ENCODE data around the gene ARHGEF40. TPM values are rescaled to one million over a fixed set of nuclear protein-coding genes. Genes with fewer than 3 reads are reported as not detected.

Gene ARHGEF40
- total RNA-seq, 4 donors from 2014 or later, result 10.4 to 15.7 (median 12.9) TPM

DNA sequence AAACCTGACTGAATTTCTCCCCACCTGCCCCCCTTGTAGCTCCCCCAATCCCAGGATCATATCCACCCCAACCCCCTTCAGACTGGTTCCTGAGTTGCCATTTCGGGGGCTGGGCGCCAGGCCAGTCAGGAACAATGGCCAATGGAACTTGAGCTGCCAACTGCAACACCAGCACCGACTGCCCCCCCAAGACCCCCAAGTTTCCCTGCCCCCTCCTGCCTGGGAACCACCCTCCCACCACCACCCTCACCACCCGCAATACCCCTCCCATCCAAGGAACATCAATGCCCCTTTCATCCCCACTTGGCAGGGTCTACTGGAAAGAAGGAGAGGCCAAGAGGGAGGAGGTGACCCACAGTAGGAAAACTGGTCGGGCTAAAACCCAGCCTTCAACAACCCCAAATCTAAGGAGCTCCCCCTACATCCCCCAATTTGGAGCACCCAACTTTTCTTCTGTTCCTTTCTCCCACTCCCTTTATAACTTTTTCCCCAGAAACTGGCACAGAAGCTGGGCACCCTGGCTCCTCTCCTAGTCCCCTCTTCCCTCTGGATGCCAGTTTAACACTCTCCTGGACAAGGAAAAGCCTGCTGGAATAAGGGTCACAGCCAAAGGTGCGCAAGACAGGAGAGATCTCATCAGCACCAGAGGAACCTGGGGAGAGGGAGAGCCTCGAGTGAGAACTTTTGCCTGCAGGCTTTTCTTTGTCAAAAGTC lies 43.7 kb upstream of the ARHGEF40 start:
- H3K36me3 ChIP-seq, result peaks cover 0 to 20% of the 10 kb centered on the region in 2 donors
- intact Hi-C loops (cut with DNase I; ENCODE audit: low total_unique reads) (no loop called here), in situ Hi-C loops (cut with MboI; ENCODE audit: low sequenced_read_pairs in 4 of 4) (loop anchor here in 1 of 4 donors (25.0 kb wide), 1 partner anchor 564 kb away; the partner anchor contains the start of genes APEX1, OSGEP, PIP4P1 and PNP)
- ATAC-seq, result peak in 1 of 2 donors; percentile 15
- H3K9me3 ChIP-seq, result no peaks in the 10 kb centered on the region
- no peaks in the 10 kb centered on the region for H3K27me3 ChIP-seq
- H3K4me1 ChIP-seq, result peaks cover 52 to 56% of the 10 kb centered on the region in 2 donors
- H3K27ac ChIP-seq, result peak overlapping the region; percentile 97 to 100 (median 100)
- DNase-seq, result peak in 1 of 2 donors; percentile 56
- TF ChIP-seq, protein P1, sequence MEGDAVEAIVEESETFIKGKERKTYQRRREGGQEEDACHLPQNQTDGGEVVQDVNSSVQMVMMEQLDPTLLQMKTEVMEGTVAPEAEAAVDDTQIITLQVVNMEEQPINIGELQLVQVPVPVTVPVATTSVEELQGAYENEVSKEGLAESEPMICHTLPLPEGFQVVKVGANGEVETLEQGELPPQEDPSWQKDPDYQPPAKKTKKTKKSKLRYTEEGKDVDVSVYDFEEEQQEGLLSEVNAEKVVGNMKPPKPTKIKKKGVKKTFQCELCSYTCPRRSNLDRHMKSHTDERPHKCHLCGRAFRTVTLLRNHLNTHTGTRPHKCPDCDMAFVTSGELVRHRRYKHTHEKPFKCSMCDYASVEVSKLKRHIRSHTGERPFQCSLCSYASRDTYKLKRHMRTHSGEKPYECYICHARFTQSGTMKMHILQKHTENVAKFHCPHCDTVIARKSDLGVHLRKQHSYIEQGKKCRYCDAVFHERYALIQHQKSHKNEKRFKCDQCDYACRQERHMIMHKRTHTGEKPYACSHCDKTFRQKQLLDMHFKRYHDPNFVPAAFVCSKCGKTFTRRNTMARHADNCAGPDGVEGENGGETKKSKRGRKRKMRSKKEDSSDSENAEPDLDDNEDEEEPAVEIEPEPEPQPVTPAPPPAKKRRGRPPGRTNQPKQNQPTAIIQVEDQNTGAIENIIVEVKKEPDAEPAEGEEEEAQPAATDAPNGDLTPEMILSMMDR (IDR thresholded peaks at IDR 0.05 in 4 of 5, conservative IDR thresholded peaks at IDR 0.05 in 1 of 5), result no peak
- TF ChIP-seq POLR2A (IDR thresholded peaks at IDR 0.05), result no peak
- peak overlapping the region; percentile 95 to 99 (median 99) for H3K4me3 ChIP-seq

DNA sequence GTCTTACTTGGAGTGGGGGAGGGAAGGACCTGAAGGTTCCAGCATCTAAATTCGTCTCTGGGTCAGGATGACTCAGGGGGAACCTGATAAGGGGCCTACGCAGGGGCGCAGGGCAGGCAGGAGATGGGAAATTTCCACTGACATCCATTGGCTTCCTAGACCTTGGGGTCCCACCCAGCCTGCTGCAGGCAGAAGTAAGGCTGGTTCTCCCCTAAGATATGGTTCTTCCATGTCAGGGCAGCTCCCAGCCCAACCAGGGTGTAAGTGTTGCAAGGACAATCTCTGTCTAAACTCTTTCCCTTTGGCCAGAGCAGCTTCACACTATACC lies 43.2 kb upstream of the ARHGEF40 start:
- peaks cover 50 to 53% of the 10 kb centered on the region in 2 donors for H3K4me1 ChIP-seq
- in situ Hi-C loops (cut with MboI; ENCODE audit: low sequenced_read_pairs in 4 of 4), result loop anchor here in 1 of 4 donors (25.0 kb wide), 1 partner anchor 565 kb away; the partner anchor contains the start of genes APEX1, OSGEP, PIP4P1 and PNP
- H3K4me3 ChIP-seq, result peak overlapping the region in 1 of 4 donors; percentile 10
- intact Hi-C loops (cut with DNase I; ENCODE audit: low total_unique reads), result no loop called here
- no peaks in the 10 kb centered on the region for H3K27me3 ChIP-seq
- ATAC-seq, result peak; percentile 53 to 61
- TF ChIP-seq POLR2A (IDR thresholded peaks at IDR 0.05), result peak; percentile 22 to 30
- TF ChIP-seq, protein P1 (IDR thresholded peaks at IDR 0.05 in 4 of 5, conservative IDR thresholded peaks at IDR 0.05 in 1 of 5), result no peak
- H3K27ac ChIP-seq, result peak overlapping the region; percentile 97 to 100 (median 100)
- H3K9me3 ChIP-seq, result no peaks in the 10 kb centered on the region
- H3K36me3 ChIP-seq, result peaks cover 0 to 15% of the 10 kb centered on the region in 2 donors
- peak in 1 of 2 donors; percentile 84 for DNase-seq

DNA sequence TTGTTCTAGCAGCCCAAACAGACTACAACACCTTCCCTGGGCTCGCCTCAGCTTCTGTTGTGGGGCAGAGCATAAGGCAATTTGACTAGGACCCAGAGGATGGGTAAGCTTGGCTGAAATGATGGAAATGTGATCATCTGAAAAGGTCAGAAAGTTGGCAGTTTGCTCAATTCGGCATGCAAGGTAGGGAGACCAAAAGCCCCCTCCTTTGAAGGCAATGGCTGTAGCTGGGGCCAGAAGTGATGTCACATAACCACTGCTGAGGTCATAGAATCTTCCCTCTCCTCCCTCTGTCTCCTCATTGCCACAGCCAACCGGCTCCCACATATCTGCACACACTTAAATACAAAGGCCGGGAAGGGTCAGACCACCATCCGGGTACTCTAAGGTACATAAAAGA lies 40.2 kb upstream of the ARHGEF40 start, which contains the start of gene TPPP2:
Gene TPPP2 (plus strand): TSS at position 301 of the 400 bp plus-strand sequence. CDS start 365 bp downstream, outside the sequence.
- Histone ChIP-seq H3K27me3 (no peaks in the 10 kb centered on the region), H3K4me3 (no peak within 1 kb of the TSS), H3K4me1 (peaks cover 28 to 55% of the 10 kb centered on the region in 2 donors), H3K9me3 (no peaks in the 10 kb centered on the region), H3K36me3 (no peaks in the 10 kb centered on the region), H3K27ac (peak within 1 kb of the TSS; percentile 22 to 100 (median 98))
- DNase-seq (no peak), ATAC-seq (no peak)
- intact Hi-C loops (cut with DNase I; ENCODE audit: low total_unique reads) (no loop called here), in situ Hi-C loops (cut with MboI; ENCODE audit: low sequenced_read_pairs in 4 of 4) (loop anchor here in 1 of 4 donors (25.0 kb wide), 1 partner anchor 568 kb away; the partner anchor contains the start of genes APEX1, OSGEP, PIP4P1 and PNP)
- TF ChIP-seq POLR2A (IDR thresholded peaks at IDR 0.05), result no peak
- TF ChIP-seq, protein P1 (IDR thresholded peaks at IDR 0.05 in 4 of 5, conservative IDR thresholded peaks at IDR 0.05 in 1 of 5), result no peak

DNA sequence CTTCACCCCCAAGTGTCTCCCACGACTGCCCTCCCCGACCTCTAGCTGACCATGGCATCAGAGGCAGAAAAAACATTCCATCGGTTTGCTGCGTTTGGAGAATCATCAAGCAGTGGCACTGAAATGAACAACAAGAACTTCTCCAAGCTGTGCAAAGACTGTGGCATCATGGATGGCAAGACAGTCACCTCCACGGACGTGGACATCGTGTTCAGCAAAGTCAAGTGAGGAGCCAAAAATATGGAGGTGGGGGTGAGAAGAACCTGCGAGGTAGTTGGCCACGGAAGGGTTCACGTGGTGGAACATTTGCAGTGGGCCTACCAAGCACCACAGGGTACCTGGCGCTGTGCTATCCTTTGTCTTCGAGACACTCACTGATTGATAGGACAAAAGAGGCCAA lies 39.6 kb upstream of the ARHGEF40 start:
- intact Hi-C loops (cut with DNase I; ENCODE audit: low total_unique reads), result no loop called here

More for the DNA sequence above, 39.6 kb upstream of the ARHGEF40 start:
- H3K27me3 ChIP-seq, result no peaks in the 10 kb centered on the region
- no peaks in the 10 kb centered on the region for H3K36me3 ChIP-seq
- H3K4me3 ChIP-seq, result no peak overlapping the region
- TF ChIP-seq POLR2A (IDR thresholded peaks at IDR 0.05), result no peak
- TF ChIP-seq, protein P1 (IDR thresholded peaks at IDR 0.05 in 4 of 5, conservative IDR thresholded peaks at IDR 0.05 in 1 of 5), result no peak
- in situ Hi-C loops (cut with MboI; ENCODE audit: low sequenced_read_pairs in 4 of 4), result loop anchor here in 1 of 4 donors (25.0 kb wide), 1 partner anchor 568 kb away; the partner anchor contains the start of genes APEX1, OSGEP, PIP4P1 and PNP
- no peak for DNase-seq
- H3K27ac ChIP-seq, result peak overlapping the region in 1 of 4 donors; percentile 100
- no peak for ATAC-seq
- no peaks in the 10 kb centered on the region for H3K9me3 ChIP-seq
- H3K4me1 ChIP-seq, result peaks cover 28 to 55% of the 10 kb centered on the region in 2 donors
